Non-pigmented ciliary epithelial cell (primary cell): ENCODE measurements around the gene MLLT1.

ENCODE experiments used
- DNase-seq: peaks from one replicate; pipeline ENCODE4 v3.0.0-alpha.2; 2010; ENCODE audit warnings: low read depth

MLLT1 gene

DNA sequence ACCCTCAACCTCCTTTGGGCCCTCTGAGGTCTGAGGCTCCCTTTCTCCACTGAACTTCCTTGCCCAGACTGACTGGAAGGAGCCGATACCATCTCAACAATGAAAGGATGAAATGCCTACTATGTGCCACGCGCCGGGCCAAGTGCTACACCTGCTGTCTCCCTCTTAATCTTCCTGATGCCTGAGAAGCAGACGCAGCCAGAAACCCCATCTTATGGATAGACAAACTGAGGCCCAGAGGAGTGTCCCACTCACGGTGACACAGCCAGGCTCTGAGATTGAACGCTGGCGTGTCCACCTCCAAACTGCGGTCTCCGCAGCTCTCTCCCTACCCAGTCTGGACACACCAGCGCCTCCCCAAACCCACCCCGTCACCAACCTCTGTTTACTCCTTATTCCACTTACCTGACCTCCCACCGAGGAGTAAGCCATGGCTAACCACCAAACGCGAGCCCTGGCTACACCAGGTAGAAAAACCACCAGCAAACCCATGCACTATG, 20.9 kb downstream of the MLLT1 start:
- DNase-seq, result no peak

- no peak for DNase-seq
These were observed 25.6 kb downstream of the MLLT1 start for GRCh38 chr19:6253954-6254733.

DNA sequence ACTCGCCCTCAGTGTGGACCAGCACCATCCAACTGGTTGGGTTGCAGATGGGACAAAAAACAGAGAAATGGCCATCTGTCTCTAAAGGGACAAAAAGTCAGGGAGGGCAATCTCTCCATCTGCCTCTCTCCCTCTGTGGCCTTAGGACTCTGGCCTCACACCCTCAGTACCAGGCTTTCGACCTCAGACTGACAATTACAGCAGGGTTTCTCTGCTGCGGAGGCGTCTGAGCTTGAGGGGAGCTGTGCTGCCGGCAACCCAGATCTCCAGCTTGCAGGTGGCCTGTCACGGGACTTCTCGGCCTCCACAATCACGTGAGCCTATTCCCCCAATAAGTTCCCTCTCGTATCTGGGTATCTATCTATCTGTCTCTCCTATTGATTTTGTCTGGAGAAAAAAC, 27.7 kb downstream of the MLLT1 start:
- no peak for DNase-seq

GRCh38 chr19:6250909-6251308, 28.9 kb downstream of the MLLT1 start:
- DNase-seq, result no peak

DNA sequence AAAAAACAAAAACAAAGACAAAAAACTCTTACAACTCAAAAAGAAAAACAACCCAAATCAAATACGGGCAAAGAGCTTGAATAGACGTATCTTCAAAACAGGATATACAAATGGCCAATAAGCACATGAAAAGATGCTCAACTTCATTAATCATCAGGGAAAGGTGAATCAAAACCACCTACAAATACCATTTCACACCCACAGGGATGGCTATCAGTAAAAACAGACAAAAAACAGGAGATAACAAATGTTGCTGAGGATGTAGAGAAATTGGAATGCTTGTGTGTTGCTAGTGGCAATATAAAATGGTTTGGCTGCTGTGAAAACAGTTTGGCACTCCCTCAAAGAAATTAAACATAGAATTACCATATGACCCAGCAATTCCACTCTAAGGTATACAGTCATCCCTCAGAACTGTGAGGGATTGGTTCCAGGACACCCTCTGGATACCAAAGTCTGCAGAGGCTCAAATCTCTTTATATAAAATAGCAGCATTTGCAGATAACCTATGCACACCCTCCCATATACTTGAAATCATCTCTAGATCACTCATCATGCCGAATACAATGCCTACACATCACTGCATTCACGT, 29.7 kb downstream of the MLLT1 start:
- no peak for DNase-seq

- no peak for DNase-seq
These were observed 30.5 kb downstream of the MLLT1 start for GRCh38 chr19:6249296-6249695.

- no peak for DNase-seq
These were observed 30.9 kb downstream of the MLLT1 start for GRCh38 chr19:6248844-6249243.

GRCh38 chr19:6248341-6248740, 31.4 kb downstream of the MLLT1 start:
- DNase-seq, result no peak

DNA sequence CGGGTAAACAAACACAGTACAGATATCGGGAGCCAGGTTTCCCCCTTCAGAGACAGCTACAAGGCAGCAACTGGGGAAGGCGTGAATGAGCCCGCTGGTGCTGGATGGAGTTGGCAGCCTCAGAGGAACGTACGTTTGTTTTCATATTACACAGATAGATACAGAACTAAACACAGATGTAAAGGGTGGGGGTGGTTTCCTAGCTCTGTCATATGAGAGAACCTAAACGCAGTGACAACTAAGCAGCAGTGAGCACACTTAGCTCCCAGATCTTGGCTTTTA, 32.8 kb downstream of the MLLT1 start:
- DNase-seq, result no peak

DNA sequence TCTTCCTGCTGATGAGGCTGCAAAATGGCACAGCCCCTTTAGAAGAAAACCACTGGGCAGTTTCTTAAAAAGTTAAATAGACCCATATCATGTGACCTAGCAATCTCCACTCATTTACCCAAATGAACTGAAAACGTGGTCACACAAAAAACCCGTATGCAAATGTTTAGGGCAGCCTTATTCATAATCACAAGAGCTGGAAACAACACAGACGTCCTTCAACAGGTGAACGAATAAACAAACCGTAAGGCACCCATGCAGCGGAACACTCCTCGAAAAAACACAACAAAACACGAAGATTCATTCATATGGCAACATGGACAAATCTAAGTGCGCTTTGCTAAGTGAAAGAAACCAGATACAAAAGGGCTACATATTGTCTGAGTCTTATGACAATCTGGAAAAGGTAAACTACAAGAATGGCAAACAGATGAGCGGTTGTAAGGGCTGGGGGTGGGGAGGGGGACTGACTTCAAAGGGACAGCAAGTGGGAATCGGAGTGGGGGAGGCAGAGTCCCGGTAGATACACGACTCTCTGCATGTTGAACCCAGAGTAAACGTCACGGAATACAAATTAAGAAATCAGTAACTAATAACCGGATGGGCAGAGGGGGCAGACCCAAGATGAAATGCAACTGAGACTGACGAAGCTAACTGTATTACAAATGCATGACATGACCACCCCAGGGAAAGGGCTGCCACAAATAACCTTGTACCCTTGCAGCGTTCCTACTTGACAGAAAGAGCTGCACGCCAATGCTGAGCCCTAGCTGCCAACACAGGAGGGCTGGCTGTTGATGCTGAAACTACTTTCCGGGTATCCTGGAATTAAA, 33.4 kb downstream of the MLLT1 start:
- DNase-seq, result no peak

GRCh38 chr19:6242677-6243076, 37.1 kb downstream of the MLLT1 start:
- DNase-seq, result no peak

DNA sequence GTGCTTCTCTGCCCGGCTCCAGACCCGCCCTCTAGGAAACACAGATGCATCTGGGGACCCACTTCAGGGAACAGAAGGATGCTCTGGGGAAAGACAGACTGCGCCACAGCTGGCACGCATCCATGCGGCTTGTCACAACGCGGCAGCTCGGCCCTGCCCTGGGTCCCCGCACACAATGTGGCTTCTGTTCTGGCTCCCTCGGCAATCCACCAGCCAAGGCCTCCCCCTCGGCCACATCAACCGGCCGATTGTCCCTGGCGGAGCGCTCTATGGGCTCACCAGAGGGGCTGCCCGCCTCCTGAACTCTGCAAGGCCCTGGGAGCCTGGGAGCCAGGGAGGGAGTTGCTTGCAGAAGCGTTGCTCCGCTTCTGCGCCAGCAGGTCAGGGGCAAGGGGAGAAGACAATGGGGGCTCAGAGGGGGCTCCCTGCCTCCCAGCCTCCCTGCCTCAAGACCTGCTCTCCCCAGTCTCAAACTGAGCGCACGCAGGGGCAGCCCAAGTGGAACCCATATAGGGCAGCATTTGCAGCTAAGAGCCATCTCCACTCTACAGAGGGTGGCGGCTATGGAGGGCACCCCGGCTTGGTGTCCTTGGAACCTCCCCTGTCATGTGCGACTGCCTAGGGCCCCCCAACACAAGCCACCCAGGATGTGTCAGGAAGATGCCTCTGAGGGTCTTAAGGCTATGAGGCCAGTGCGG, 37.9 kb downstream of the MLLT1 start:
- no peak for DNase-seq

DNA sequence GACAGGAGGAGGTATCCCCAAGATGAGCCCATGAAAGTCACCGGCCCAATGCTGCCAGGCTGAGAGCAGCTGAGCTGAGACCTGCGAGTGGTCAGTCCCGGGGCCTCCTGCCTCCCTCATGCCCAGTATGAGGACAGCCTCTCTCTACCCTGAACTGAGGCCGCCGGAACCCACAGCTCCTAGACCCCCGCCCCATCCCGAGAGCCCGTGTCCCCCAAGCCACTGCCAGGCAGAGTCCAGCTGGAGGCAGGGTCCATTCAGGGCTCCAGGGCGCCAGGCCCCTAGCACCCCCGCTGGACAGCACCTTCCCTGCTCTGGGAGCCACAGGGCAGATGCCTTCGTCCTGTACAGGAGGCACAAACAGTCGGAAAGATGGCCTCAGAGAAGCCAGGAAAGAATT, 38.7 kb downstream of the MLLT1 start:
- DNase-seq, result no peak

DNA sequence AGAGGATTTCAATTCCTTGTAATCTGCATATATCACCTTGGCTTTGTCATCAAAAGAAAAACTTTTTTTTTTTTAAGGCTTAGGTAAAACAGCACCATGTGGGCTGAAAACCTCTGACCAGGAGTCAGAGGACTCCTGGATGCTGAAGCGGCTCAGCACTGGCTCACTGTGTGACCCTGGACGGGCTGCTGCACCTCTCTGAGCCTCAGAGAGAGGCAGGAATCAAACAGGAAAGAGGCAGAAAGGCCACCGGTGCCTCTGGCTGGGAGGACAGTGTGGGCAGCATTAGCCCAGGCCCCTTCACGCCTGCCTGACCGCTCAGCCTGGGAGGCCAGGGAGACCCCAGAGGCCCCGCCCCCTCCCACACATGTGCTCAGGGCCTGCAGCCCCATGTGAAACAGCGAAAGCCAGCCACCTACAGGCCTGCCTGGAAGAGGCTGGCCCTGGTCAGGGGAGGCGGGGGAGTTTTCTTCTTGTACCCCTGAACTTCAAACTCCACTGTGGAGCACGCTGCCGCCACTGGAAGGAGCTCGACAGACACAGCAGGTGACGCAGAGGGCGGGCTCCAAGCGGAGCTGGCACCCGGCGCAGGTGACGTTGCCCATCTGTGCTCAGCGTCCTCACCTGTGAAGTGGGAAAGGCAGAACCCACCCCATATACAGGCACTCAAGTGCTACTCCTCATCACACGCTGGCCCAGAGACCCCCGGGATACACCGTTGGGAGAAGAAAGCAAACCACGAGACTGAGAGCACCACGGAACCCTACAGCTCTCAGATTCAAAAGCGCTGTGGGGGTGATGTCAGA, 39.7 kb downstream of the MLLT1 start:
- DNase-seq, result no peak

DNA sequence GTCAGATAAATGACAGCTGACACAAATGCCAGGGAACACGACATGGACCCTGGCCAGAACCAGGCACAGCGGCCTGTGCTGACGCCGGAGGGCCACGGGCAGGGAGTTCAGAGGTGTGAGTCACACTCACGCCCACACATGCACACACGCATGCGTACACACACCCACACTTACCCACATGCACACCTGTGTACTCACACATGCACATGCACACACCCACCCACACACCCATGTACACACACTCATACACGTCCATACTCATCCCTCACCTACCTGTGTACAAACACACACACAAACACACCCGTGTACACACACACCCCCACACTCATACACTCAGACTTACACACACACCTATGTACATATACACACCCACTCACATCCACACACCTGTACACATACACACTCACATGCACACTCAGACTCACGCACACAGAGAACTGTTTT, 40.4 kb downstream of the MLLT1 start:
- no peak for DNase-seq

DNA sequence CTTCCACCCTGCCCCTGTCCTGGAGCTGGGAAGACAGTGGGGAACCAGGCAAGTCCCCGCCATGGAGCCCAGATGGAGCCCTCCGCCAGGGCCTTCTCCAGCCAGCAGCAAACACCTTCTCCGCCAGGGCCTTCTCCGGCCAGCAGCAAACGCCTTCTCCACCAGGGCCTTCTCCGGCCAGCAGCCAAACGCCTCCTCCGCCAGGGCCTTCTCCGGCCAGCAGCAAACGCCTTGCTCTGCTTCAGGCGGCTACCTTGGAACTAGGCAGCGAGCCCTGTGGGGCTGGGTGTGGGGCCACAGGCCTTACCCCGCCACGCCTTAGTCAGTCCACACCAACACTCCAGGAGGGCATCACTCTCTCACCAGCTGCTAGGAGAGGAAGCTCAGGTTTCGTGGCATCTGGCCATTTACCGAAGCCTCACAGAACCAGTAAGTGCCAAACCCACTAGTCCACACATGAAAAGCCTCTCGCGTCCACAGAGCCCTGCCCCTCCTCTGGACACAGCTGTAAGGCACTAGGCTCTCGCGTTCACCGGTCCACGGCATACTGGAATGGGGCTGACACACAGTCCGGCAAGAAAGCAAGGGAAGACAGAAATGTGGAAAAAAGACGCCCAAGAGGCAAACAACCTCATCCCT, 41.0 kb downstream of the MLLT1 start:
- DNase-seq, result no peak

DNA sequence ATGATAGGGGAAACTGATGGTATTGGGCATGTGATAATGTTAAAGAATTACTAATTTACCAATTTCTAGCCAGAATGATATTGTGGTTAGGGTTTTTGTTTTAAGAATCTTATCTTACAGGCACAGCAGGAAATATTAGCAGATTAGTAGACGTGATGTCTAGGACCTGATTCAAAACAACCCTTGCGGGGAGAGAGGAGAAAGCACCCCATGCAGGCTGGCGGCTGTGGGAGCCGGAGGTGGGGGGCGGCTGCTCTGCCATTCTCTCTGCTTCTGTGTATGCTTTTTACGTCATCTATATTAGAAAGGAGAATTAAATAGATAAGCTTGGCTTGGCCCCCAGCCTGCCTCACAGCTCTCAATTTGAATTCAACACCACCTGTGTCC, 41.5 kb downstream of the MLLT1 start:
- DNase-seq, result no peak

DNA sequence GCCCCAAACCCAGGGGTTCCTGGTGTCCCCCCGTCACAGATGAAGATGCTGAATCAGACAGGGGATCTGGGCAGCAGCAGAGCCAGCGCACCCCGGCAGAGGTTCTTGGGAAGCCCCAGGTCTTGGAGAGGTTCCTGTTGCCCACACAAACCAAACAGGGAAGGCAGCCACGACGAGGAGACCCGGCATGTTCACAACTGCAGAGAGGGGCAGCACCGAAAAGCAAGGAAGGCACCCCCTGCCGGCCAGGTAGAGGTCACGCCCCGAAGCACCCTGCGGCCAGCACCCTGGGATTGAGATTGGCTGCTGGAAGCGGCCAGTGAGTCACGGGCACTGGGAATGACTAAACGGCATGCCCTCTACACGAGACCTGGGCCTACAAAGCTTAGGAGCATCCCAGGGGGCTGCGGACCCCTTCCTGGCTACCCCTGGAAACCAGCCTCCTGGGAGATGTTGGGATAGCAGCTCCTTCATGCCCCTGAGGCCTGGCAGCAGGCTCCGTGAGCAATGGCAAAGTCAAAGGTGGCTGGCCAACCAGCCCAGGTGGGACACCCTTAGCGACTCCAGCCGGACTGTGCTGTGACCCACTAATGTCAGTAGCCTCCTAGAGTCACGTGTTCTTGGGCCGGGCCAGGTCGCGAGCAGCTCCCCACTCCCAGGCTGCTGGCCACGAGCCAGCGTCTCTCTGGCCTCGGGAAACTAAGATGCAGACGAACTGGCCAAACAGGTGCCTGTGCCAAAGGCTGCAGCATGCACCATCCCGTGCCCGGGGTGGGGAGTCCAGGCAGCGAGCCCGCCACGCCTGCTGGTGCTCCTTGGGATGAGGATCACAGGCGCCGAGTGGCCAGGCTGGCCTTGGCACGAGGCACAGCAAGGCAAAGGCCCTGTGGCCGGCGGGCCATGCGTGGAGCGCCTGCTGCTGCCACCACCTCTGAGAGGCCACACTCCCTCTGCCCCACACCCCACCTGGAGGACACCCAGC, 43.2 kb downstream of the MLLT1 start:
- DNase-seq, result no peak

- no peak for DNase-seq
These were observed 44.5 kb downstream of the MLLT1 start for GRCh38 chr19:6235031-6235951.
